Esophagus squamous epithelium (tissue), 4 donors: Measurements from ENCODE around the gene ATXN2.

Experiments used
- CTCF ChIP-seq, 6 experiments: fragments of 450-650 bp in 4 of 6; fragments of 200-600 bp in 2 of 6; sonication (generic) in 2 of 6; IDR thresholded peaks; one replicate each; pipeline ENCODE4 v1.5.1; 2016 to 2019; ENCODE audit warnings: antibody characterized with exemption in 6 of 6, mild to moderate bottlenecking in 4 of 6, moderate library complexity in 4 of 6
- POLR2A ChIP-seq, 4 donors: fragments of 450-650 bp; IDR thresholded peaks; one replicate each; pipeline ENCODE4 v1.6.1; 2017; ENCODE audit warnings: antibody characterized with exemption in 4 of 4, mild to moderate bottlenecking in 4 of 4, moderate library complexity in 3 of 4

GRCh38 chr12:111408686-111409402 is 190.3 kb downstream of the ATXN2 start:
- TF ChIP-seq POLR2A (IDR thresholded peaks at IDR 0.05) (no peak), CTCF (IDR thresholded peaks at IDR 0.05) (no peak)
